Karpas-422 (cell line): ENCODE results near the gene NOMO2. TPM values are rescaled to one million over a fixed set of nuclear protein-coding genes. Genes with fewer than 3 reads are reported as not detected.
"Not testable (repeated sequence)": the region's sequence is repeated elsewhere in the genome, so short reads cannot be mapped to it uniquely, and the experiment has no call there.

Source experiments
- DNase-seq: peaks from one replicate; pipeline ENCODE4 v3.0.0-alpha.2; 2015
- H2AFZ ChIP-seq: fragments of 200-600 bp; sonication (generic); 2 replicates; pipeline ENCODE4 v1.6.1; 2014; ENCODE audit warnings: antibody characterized with exemption, low read length, mixed read lengths
- H3K27ac ChIP-seq: fragments of 200-600 bp; sonication (generic); 2 replicates; pipeline ENCODE4 v1.5.1; 2014; ENCODE audit warnings: mild to moderate bottlenecking, low read length, moderate library complexity
- H3K27me3 ChIP-seq: fragments of 200-600 bp; sonication (generic); 2 replicates; pipeline ENCODE4 v1.6.1; 2014; ENCODE audit warnings: low read length, mixed read lengths
- H3K36me3 ChIP-seq: fragments of 200-600 bp; sonication (generic); 2 replicates; pipeline ENCODE4 v1.6.1; 2014; ENCODE audit warnings: low read length, mixed read lengths; ENCODE audit not compliant: insufficient read depth
- H3K4me1 ChIP-seq: fragments of 200-600 bp; sonication (generic); 2 replicates; pipeline ENCODE4 v1.6.1; 2014; ENCODE audit warnings: mild to moderate bottlenecking, low read length, mixed read lengths
- H3K4me2 ChIP-seq: fragments of 200-600 bp; sonication (generic); 2 replicates; pipeline ENCODE4 v1.6.1; 2014; ENCODE audit warnings: low read length, low read depth, mild to moderate bottlenecking; ENCODE audit not compliant: poor library complexity, severe bottlenecking
- H3K4me3 ChIP-seq: fragments of 200-600 bp; sonication (generic); 2 replicates; pipeline ENCODE4 v1.5.1; 2014; ENCODE audit warnings: mild to moderate bottlenecking, antibody characterized with exemption, low read length, mixed read lengths
- H3K79me2 ChIP-seq: fragments of 200-600 bp; sonication (generic); 2 replicates; pipeline ENCODE4 v1.6.1; 2014; ENCODE audit warnings: mild to moderate bottlenecking, low read length, mixed read lengths
- H3K9ac ChIP-seq: fragments of 200-600 bp; sonication (generic); 2 replicates; pipeline ENCODE4 v1.6.0; 2014; ENCODE audit warnings: low read length
- H3K9me2 ChIP-seq: fragments of 200-600 bp; sonication (generic), shearing (Covaris generic); replicated peaks from 2 replicates; pipeline ENCODE4 v1.6.0; 2014; ENCODE audit warnings: mild to moderate bottlenecking, low read length, moderate library complexity; ENCODE audit not compliant: insufficient read depth
- H3K9me3 ChIP-seq: fragments of 300-700, 200-600 bp; sonication (generic); 2 replicates; pipeline ENCODE4 v1.6.1; 2014; ENCODE audit warnings: low read length, mixed read lengths
- H4K20me1 ChIP-seq: fragments of 200-600 bp; sonication (generic); 2 replicates; pipeline ENCODE4 v1.6.1; 2014; ENCODE audit warnings: mild to moderate bottlenecking, antibody characterized with exemption, low read length, low read depth; ENCODE audit not compliant: insufficient read depth
- total RNA-seq: library from RNA; depleted of rRNA; stranded (reverse); fragments of >200 nt; shearing (Covaris generic); gene quantifications from 2 replicates; pipeline ENCODE4 v1.2.3, GENCODE V29; 2014; ENCODE audit warnings: low replicate concordance

The NOMO2 gene
- total RNA-seq, 1 experiment from 2014 or later = 72.6 TPM

DNA sequence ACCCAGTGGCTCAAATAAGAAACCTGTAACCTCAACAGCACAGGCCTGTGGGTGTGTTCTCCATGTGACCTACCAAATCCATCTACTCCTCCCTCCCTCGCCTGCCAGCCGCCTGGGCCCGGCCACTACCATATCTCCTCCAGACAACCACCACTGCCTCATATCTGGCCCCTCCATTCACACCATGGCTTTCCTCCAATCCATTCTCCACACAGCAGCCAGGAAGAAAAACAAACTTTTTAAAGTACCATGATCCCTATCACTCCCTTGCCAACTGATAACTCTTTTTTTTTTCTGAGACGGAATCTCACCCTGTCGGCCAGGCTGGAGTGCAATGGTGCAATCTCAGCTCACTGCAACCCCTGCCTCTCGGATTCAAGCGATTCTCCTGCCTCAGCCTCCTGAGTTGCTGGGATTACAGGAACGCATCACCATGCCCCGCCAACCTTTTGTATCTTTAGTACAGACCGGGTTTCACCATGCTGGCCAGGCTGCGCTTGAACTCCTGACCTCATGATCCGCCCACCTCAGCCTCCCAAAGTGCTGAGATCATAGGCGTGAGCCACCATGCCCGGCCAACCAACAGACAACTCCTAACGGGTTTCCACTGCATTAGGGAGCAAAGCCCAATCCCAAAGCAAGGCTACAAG is 26.3 kb downstream of the NOMO2 start:
- not testable (repeated sequence) for H3K27ac ChIP-seq, H3K4me2 ChIP-seq, H4K20me1 ChIP-seq, H3K36me3 ChIP-seq, H3K79me2 ChIP-seq, H3K9me2 ChIP-seq, H3K9ac ChIP-seq, H3K27me3 ChIP-seq, DNase-seq, H3K4me1 ChIP-seq, H3K4me3 ChIP-seq, H2AFZ ChIP-seq, H3K9me3 ChIP-seq

DNA sequence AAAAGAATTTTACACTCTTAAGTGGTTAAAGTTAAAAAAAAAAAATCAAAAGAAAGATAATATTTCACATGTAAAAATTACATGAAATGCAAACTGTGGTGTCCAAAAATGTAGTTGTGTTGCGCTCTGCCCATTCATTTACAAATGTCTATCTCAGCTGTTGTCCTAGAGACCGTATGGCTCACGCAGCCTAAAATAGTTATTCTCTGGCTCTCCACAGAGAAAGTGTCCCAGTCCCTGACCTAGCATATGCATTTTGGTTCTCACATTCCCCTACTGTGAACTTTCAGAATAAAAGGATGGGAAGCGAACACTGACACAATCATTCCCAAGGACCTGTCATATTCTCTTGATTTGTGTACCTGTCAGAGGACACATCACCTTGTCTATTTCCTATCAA is 27.6 kb downstream of the NOMO2 start:
- H3K9ac ChIP-seq = not testable (repeated sequence)

DNA sequence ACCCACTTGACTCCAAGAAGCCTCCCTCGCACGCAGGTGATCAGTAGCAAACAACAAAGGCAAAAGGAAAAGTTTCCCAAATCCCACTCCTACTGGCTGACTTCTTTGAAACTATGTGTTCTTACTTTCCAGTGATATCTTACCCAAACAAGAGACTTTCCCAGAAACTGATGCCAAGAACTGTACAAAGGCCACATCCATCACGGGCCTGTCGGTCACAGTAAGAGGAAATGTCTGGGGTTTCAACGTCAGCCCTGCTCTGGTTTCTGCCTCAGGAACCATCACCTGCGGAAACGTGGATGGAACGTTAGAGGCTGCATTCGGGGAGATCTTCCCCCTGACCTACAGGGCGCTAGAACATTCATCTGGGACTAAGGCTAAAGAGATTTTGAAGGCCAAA is 30.6 kb downstream of the NOMO2 start:
- not testable (repeated sequence) for H4K20me1 ChIP-seq, H3K4me2 ChIP-seq, H3K9me2 ChIP-seq, H3K36me3 ChIP-seq, H3K9ac ChIP-seq, H3K27ac ChIP-seq, H3K27me3 ChIP-seq, H3K9me3 ChIP-seq, H2AFZ ChIP-seq, H3K4me1 ChIP-seq, H3K79me2 ChIP-seq, H3K4me3 ChIP-seq, DNase-seq

More for the DNA sequence above, 27.6 kb downstream of the NOMO2 start:
- not testable (repeated sequence) for H3K4me2 ChIP-seq, H4K20me1 ChIP-seq, H3K79me2 ChIP-seq, H3K27me3 ChIP-seq, H3K4me1 ChIP-seq, H3K4me3 ChIP-seq, H3K9me2 ChIP-seq, H3K36me3 ChIP-seq, DNase-seq, H3K27ac ChIP-seq, H3K9me3 ChIP-seq, H2AFZ ChIP-seq

DNA sequence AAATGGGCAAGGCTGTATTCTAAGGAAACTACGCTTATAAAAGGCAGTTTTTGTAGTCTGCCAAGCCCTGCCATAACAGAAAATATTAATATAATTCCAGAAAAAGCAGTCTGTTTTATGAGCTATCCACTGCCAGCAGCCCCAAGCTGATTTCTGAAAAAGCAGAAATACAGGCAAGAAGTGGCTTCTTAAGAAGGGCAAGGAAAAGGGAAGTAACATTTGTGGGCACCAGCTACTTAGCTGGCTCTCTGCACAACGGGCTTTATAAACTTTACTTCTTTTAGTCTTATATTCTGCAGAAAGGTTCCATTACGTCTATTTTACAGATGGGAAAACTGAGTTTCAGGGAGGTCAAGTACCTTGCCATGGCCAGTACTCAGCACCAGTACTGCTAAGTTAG is 31.6 kb downstream of the NOMO2 start:
- H3K27me3 ChIP-seq, H3K79me2 ChIP-seq, H4K20me1 ChIP-seq, H2AFZ ChIP-seq, H3K36me3 ChIP-seq, H3K9ac ChIP-seq, H3K4me1 ChIP-seq, DNase-seq, H3K27ac ChIP-seq, H3K9me3 ChIP-seq, H3K4me3 ChIP-seq, H3K4me2 ChIP-seq, H3K9me2 ChIP-seq: not testable (repeated sequence)

DNA sequence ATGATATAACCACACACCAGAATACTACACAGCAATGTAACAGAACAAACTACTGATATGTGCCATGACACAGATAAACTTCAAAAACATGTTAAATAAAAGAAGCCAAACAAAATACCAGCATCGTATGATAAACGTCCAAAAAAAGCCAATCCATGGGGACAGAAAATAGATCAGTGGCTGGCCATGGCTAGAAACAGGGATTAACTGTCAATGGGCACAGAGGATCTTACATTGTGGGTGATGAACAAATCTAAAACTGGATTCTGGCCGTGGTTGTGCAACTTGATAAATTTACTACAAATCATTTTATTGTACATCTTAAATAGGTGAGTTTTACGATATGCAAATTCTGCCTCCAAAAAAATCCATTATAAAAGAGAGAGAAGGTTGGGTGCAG is 35.4 kb downstream of the NOMO2 start:
- DNase-seq, H3K27me3 ChIP-seq, H3K4me3 ChIP-seq, H2AFZ ChIP-seq, H3K79me2 ChIP-seq, H3K9me3 ChIP-seq, H3K36me3 ChIP-seq, H3K4me1 ChIP-seq, H3K4me2 ChIP-seq, H4K20me1 ChIP-seq, H3K9me2 ChIP-seq, H3K27ac ChIP-seq, H3K9ac ChIP-seq: not testable (repeated sequence)

DNA sequence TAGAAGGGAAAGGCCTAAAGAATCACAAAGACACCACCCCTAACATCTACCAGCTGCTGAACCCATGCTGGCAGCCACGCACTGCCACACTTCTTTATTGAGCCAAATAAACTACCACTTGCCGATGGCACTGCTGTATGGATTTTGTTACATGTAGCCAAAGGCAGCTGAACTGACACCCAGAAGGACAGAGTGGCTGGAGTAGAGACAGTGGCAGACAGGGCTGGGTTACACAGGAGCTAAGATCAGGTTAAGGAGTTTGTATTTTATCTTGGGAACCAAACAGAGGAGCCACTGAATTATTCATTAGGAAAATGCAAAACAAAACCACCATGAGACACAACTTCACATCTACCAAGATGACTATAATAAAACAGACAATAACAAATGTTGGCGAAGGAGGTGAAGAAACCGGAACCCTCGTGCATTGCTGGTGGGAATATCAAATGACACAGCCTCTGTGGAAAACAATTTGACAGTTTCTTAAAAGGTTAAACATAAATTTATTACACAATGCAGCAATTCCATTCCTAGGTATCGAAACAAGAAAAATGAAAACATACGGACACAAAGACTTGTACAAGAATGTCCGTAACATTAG is 35.9 kb downstream of the NOMO2 start:
- not testable (repeated sequence) for H3K9ac ChIP-seq, H2AFZ ChIP-seq, H3K79me2 ChIP-seq, DNase-seq, H3K9me2 ChIP-seq, H4K20me1 ChIP-seq, H3K27ac ChIP-seq, H3K27me3 ChIP-seq, H3K4me3 ChIP-seq, H3K4me2 ChIP-seq, H3K36me3 ChIP-seq, H3K4me1 ChIP-seq, H3K9me3 ChIP-seq

DNA sequence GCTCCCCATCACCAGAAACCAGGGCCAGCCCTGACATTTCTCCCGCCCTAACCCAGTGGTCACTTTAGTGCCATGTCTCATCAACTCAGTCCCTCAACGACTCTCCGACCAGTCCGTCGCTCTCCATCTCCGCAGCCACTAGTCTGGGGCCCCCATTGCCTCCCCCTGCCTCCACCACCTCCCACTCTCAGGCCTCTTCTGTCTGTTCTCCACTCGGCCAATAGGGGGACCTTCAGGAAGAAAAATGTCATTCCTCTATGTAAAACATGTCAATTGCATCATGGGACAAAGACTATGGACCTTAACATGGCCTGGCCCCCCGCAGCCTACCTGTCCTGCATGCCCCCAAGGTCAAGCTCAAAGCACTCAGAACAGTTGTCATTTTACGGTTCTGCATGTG is 39.3 kb downstream of the NOMO2 start:
- H3K27ac ChIP-seq, H3K27me3 ChIP-seq, H2AFZ ChIP-seq, H3K9me2 ChIP-seq, H3K9me3 ChIP-seq, H3K4me1 ChIP-seq, DNase-seq, H3K4me3 ChIP-seq, H4K20me1 ChIP-seq, H3K9ac ChIP-seq, H3K36me3 ChIP-seq, H3K4me2 ChIP-seq, H3K79me2 ChIP-seq: not testable (repeated sequence)

DNA sequence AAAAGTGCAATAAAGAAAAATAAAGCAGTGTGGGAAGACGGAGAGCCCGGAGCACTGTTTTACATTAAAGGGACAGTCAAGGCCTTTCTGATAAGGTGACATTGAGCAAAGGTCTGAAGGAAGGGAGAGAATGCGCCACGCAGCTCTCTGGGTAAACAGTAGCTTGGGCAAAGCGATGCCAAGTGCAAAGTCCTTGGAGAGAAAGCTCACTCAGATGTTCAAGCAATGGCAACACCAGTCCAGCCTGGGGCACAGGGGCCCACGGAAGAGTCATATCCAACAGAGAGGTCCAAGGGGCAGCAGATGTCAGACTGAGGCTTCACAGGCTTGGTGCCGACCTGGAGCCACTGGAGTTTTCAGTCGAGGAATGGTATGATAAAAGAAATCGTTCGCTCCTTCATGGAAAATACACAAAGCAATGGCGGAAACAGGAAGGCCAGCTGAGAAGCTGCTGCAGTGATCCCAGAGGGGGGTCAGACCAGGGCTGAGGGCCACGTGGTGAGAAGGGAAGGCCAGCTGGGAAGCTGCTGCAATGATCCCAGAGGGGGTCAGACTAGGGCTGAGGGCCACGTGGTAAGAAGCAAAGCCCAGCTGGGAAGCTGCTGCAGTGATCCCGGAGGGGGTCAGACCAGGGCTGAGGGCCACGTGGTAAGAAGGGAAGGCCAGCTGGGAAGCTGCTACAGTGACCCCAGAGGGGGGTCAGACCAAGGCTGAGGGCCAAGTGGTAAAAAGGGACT is 40.3 kb downstream of the NOMO2 start:
- not testable (repeated sequence) for H3K27ac ChIP-seq, H3K4me1 ChIP-seq, H3K9ac ChIP-seq, H3K27me3 ChIP-seq, H3K79me2 ChIP-seq, DNase-seq, H4K20me1 ChIP-seq, H3K9me3 ChIP-seq, H3K4me3 ChIP-seq, H3K9me2 ChIP-seq, H3K4me2 ChIP-seq, H2AFZ ChIP-seq, H3K36me3 ChIP-seq
